Stimulated activated CD4-positive, alpha-beta T cell treated with anti-CD3 and anti-CD28 coated beads, Interleukin-1b, Interleukin-23, amount 100 ng/mL, for 1 hour (primary cell): ENCODE results near the gene ANXA2.
A peak's percentile ranks its signal among the peaks of the same experiment; 100 is the strongest.

Experiments
- DNase-seq, 2 donors: peaks; one replicate each; pipeline ENCODE4 v3.0.0-alpha.2; 2020; ENCODE audit warnings: low read depth in 2 of 2

The ANXA2 gene

DNA sequence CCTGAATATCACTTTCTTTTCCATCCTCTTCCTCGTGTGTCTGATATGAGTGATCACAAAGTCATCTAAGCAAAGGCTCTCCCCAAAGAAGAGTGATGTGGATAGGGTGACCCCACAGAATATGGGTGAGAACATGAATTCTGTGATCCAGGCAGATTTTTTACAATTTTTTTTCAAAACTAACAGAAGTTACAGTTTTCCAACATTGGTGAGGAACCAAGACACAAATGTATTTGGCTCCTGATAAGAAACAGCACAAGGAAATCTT is 27.0 kb downstream of the ANXA2 start:
- DNase-seq, result no peak

DNA sequence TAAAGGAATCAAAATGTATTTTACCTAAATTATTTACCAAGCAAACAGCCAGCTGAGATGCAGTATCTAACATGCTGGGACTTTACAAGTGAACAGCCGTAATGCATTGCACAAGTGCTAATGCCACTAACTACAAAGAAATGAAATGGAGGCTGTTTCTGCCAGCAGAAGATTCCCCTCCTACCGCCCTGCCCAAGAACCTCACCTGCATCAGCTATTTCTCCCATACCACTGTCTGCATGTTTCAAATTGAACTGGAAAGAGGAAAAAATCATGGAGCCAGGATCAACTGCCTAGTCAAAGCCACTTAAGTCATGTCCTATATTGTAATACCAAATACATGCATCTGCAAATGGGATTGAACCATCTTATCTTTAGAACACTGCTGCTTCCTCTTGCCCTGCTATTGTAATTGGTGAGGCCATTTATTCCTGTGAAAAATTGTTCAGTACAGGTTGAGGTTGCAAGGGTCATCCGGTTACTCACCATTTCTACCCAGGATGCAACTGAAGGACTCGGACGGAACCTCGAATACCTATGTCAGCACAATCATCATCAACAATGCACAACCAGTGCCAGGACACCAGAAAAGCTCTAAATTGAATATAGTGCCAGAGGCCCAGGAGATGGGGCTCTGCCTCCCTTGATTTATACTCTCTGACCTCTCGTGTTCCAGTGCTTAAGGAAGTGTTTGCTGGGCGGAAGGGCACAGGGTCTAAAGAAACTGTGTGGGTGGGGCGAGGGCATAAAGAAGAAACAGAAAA is 27.5 kb downstream of the ANXA2 start:
- DNase-seq, result no peak

DNA sequence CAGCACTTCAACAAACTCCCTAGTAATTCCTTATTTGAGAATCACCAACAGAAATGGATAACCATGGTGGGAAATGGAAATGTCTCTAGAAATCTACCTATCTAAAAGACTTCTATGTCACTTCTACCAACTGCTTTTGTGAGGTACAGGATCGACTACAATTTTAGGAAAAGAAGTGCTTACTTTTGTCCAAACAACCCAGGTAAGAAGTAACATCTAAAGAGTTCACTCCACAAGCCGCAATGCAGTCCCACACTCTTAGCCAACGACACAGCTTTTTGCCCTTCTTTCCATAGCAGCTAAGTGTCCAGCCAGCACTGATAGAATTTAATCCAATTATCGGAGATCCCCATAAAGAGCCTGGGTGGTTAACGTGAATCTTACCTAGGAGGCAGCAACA is 28.1 kb downstream of the ANXA2 start:
- no peak for DNase-seq

DNA sequence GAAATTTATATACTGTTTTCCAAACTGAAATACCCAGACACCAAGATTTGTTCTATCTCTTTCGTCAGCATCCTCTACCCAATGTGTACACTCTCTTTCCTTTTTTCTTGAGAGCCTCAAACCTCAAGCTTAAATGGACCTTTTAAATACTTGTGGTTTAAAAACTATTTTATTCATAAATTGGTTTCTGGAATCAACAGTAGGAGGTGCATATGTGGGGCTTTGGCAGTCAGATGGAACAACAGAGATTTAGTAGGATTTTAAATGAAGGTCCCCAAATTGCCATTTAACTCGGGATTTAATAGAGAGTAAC is 33.2 kb downstream of the ANXA2 start:
- DNase-seq, result no peak

- no peak for DNase-seq
Observed at GRCh38 chr15:60363903-60364611, 33.7 kb downstream of the ANXA2 start.

DNA sequence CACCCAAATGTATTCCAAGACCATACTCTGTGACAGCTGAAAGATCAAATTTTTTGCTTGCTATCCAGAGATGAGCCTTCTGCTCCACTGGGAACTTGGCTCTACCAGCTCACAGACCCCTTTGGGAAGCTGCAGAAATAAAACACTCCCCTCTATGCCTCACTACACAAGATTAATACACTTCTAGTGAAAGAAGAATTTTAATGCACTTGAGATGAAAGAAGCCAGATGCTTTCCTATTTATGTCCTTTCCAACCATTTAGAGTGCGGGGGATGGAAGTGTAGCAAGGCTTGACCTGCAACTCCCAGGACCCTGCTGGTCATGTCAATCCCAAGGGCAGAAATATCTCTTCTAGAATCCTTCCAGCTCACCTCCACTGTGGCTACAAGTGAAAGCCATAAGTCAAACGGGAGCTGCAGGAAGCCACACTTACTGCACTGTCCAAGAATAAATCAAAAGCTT is 34.7 kb downstream of the ANXA2 start:
- DNase-seq, result no peak

GRCh38 chr15:60362321-60363086 is 35.3 kb downstream of the ANXA2 start:
- no peak for DNase-seq

DNA sequence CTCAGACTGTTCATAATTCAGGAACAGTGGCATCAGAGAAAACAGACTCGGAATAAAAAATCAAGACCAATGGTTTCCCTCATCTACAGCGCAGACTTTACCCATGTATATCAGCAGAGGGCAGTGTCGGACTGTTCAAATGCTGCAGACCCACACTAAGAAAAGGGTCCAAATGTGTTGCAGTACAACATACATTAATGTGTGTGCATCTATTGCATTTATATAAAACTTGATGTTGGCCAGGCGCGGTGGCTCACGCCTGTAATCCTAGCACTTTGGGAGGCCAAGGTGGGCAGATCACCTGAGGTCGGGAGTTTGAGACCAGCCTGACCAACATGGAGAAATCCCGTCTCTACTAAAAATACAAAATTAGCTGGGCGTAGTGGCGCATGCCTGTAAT is 38.0 kb downstream of the ANXA2 start:
- DNase-seq, result peak in 1 of 2 donors; percentile 6

DNA sequence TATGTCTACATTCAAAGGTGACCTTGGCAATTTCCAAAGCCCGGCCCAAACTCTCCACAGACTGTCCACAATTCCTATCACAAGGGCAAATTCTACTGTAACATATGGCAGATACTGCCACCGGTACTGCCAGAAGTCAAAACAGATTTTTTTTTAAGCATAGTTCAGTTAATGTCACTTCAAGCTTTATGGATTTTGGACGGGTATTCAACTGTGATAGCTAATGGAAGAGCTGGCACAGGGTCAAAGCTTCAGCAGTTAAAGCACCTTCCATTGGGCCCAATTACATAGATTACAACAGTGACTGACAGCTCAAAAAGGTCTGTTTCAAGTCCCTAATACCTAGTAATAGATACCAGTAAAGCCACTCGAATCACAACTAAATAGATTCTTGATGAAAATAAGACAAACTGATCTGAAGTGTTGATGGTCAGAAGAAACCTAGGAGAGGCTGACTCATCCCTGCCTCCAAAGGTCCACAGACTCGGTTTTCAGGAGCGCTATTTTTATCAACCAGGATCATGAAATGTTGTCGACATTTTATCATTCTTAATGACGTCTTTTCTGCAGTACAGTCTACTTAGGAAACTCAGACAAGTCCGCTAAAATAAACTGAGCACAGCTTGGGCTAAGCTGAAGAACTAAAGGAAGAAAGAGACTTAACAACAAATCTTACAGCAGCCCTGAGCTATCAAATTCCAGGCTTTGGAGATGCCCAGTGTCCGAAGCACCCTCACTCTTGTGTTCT is 38.7 kb downstream of the ANXA2 start:
- no peak for DNase-seq

DNA sequence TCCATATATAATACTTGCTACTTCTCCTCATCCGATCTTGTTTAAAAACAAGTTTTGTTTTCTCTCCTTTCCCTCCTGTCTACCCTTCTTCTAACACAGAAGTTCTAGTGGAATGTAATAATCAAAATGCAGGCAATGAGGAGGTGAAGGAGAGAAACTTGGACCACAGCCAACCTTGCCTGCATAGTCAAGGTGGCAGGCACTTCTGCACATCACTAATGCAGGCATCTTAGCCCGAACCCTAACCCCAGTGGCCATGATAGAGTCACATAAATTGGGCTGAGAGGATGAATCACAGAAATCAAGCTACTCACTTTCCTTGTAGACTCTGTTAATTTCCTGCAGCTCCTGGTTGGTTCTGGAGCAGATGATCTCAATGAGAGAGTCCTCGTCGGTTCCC is 41.0 kb downstream of the ANXA2 start:
- no peak for DNase-seq

DNA sequence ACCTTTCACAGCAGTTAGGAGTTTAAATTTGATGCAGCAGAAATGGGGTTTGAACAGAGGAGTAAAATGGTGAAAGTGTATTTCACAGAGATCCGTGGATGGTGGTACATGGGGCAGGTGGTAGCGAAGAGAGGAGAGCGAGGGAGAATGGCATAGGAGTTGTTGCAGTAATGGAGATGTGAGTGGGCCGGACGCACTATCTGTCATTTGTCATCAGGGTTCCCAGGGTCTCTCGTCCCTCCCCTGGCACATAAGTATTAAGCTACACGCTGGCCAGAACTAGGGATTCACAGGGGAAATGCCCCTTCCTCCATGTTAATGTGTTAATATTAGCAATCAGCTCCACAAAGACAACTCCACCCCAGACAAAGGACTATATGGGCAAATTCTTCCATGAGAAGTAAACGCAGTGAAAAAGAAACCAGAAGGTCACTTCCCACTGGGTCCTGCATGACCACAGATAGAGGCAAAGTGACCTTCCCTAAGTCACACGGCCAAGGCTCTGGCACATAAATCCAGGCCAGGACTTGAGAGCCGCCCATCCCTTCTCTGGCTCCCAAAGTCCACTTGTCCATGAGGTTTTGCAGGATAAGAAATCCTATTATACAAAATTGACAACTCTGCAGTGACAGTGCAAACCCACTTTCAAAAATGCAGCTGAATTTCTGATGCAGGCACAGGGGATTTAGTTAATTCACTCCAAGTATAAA is 42.5 kb downstream of the ANXA2 start:
- DNase-seq, result no peak

- no peak for DNase-seq
Observed at GRCh38 chr15:60353245-60353920, 44.4 kb downstream of the ANXA2 start.

DNA sequence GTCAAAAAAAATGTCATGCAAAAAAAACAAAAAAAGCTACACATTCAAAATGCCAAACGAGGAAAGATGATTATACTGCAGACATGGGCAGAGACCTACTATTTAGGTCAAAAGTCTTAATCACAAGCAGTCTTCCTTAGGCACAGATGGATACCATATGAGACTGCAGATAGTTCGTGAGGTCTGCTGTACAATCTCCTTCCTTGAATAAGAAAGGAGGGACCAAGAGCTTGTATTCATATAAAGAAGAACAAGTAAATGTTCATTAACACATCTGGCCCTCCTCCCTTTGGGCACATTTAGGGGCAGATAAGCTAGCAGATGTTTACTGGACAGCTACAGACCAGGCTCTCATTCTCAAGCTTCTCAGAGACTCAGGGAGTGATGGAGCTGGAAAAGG is 45.3 kb downstream of the ANXA2 start:
- no peak for DNase-seq

- no peak for DNase-seq
Observed at GRCh38 chr15:60351066-60351465, 46.7 kb downstream of the ANXA2 start.

- no peak for DNase-seq
Observed at GRCh38 chr15:60350108-60350507, 47.7 kb downstream of the ANXA2 start.

DNA sequence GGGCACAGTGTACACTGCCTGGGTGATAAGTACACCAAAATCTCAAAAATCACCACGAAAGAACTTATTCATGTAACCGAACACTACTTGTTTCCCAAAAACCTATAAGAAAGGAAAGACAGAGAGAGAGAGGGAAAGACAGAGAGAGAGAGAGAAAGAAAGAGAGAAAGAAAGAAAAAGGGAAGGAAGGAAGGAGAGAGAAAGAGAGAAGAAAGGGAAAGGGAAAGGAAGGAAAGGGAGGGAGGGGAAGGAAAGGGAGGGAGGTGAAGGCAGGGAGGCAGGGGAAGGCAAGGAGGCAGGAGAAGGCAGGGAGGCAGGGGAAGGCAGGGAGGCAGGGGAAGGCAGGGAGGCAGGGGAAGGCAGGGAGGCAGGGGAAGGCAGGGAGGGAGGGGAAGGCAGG is 48.2 kb downstream of the ANXA2 start:
- no peak for DNase-seq

DNA sequence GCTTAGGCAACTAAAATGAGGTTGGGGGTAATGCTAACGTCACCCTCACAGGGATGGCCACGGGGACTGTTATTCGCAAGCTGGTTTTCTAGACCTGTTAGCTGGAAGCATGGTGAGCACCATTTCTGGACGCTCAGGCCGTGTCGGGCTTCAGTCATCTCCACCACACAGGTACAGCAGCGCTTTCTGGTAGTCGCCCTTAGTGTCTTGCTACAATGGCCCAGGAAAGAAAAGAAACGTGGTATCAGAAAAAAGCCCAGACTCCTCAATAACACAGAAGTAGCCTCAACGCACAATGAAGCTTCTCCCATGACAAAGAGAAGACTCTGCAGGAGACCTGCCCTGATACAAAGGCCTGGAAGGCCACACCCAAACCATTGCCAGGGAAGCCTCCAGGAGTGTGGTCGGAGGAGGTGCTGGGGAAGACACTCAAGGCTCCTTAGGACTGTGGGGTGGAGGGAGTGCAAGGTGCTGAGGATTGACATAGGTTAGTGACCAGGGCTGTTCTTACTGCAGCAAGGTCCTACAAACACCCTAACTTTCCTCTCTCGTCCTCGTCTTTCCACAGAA is 50.2 kb downstream of the ANXA2 start:
- no peak for DNase-seq

DNA sequence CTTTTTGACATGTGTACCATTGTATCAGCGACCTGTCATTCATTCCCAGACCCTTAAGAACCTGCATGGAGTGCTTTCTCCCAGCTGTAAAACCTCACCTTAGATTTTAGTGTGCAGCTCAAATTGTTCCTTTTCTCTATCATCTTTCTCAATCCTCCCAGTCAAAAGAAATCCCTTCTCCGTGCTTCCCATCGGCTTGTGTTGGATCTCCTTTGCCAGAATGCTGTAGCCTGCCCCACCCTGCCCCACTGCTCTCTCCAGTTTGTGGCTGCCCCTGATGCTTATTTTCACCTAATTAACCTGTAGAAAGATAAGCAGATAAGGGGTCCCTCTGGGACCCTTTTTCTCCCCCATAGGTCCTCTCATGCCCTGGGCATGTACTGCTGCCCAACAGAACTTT is 51.1 kb downstream of the ANXA2 start:
- DNase-seq, result no peak

DNA sequence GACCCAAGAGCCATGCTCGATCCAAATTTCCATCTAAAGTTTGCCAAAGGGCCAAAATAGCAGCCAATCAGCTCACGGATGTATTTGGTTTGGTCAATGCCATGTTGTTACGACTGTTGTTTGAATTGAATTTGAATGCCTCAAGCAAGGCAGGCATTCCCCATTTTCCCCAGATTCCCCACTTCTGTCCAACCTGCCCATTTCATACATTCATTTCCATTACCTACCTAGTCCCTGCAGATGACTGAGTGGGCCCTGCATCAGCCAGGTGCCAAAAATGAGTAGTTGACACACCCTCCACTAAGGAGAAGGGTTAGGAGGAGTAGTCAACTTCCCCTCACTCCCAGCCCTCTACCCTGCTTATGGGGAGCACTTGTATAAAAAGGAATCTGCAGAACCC is 51.7 kb downstream of the ANXA2 start:
- DNase-seq, result no peak

DNA sequence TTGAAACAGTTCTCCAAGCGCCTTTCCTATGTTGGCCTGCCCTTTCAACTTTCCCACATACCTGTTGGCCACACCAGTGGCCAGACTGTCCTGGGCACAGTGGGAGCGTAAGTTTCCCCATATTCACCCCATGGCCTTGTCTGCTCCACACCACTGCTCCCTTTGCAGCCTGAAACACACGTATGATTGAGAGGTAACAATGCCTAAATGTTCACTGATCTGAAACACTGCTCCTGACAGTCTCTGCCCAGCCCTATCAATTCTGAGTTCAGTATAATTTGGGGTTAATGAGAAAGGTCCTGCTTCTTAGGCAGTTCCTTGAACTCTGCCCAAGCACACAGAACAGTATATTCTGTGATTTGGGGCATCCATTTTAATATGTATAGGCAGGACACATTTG is 52.2 kb downstream of the ANXA2 start:
- DNase-seq, result no peak

GRCh38 chr15:60344987-60345386 is 52.8 kb downstream of the ANXA2 start:
- no peak for DNase-seq
